ENCODE data around the gene KLF16. TPM values are rescaled to one million over a fixed set of nuclear protein-coding genes. Genes with fewer than 3 reads are reported as not detected.

Gene KLF16
- total and polyA plus RNA-seq, 2 experiments from 2014 or later, result 8.9 to 20.2 TPM

DNA sequence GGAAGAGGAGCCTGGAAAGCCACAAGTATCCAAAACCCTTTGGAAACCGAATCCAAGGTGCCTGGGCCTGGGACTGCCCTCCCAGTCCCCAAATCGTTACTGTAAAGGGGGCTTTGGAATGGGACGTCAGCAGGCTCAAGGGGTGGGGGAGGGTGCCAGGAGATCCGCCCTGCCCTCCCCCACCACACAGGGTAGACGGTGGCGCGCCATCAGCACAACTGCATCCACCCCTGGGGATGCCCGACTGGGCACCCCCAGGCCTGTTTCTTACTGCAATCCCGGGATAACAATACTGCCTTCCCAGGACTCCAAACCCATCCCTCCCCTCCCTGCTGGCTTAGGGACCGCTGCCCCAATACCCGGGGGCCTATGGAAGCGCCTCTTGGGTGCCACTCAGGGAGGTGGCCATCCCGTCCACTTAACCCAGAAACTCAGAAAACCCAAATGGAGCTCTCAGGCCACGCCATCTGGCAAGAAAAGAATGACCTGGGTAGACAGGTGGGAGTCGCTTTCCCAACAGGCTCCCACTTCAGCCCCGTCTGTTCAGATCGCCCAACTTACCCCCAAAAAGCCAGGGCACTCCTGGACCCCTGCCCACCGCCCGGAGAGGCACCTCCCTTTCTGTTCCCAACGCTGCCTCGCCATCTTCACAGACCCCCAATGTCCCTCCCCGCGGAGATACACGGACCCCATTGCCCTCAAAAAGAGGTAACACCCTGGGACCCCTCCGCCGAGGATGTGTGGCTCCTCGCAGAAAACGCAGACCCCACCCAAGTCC lies 2.4 kb downstream of the KLF16 start (continued):
- TF ChIP-seq, protein P1, sequence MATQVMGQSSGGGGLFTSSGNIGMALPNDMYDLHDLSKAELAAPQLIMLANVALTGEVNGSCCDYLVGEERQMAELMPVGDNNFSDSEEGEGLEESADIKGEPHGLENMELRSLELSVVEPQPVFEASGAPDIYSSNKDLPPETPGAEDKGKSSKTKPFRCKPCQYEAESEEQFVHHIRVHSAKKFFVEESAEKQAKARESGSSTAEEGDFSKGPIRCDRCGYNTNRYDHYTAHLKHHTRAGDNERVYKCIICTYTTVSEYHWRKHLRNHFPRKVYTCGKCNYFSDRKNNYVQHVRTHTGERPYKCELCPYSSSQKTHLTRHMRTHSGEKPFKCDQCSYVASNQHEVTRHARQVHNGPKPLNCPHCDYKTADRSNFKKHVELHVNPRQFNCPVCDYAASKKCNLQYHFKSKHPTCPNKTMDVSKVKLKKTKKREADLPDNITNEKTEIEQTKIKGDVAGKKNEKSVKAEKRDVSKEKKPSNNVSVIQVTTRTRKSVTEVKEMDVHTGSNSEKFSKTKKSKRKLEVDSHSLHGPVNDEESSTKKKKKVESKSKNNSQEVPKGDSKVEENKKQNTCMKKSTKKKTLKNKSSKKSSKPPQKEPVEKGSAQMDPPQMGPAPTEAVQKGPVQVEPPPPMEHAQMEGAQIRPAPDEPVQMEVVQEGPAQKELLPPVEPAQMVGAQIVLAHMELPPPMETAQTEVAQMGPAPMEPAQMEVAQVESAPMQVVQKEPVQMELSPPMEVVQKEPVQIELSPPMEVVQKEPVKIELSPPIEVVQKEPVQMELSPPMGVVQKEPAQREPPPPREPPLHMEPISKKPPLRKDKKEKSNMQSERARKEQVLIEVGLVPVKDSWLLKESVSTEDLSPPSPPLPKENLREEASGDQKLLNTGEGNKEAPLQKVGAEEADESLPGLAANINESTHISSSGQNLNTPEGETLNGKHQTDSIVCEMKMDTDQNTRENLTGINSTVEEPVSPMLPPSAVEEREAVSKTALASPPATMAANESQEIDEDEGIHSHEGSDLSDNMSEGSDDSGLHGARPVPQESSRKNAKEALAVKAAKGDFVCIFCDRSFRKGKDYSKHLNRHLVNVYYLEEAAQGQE (IDR thresholded peaks at IDR 0.05; ENCODE audit: unreplicated experiment), result no peak
- no peak for TF ChIP-seq ZNF331 (CRISPR knock-in tag; IDR thresholded peaks at IDR 0.05; ENCODE audit: low read depth)
- TF ChIP-seq CREB1 (CRISPR knock-in tag; IDR thresholded peaks at IDR 0.05; ENCODE audit: low read depth), result no peak

- Mint-ChIP-seq H3K4me3 (peak overlapping the region; percentile 90), H3K27ac (no peak overlapping the region), H3K4me1 (peaks cover 37% of the 10 kb centered on the region; the same call in 2 of the 3 replicates), H3K27me3 (ENCODE audit: insufficient read depth, low read depth, poor library complexity) (peaks cover 21% of the 10 kb centered on the region), H3K36me3 (ENCODE audit: low read depth) (no peaks in the 10 kb centered on the region; the same call in 2 of the 3 replicates), H3K9me3 (no peaks in the 10 kb centered on the region)
- no peak overlapping the region for H3K27ac ChIP-seq (ENCODE audit: low read depth)
- peak overlapping the region; percentile 94 for H3K4me3 ChIP-seq
- H4K20me1 ChIP-seq (replicated peaks; ENCODE audit: insufficient read depth), result peaks cover 21% of the 10 kb centered on the region; the same call in 1 of the 2 replicates
- peak overlapping the region; percentile 98 for H3K4me2 ChIP-seq
- H3K9me2 ChIP-seq (ENCODE audit: insufficient read depth), result no peaks in the 10 kb centered on the region
- H3K27me3 ChIP-seq (ENCODE audit: insufficient read depth), result peaks cover 16% of the 10 kb centered on the region
- peaks cover 57% of the 10 kb centered on the region for H3K79me2 ChIP-seq (replicated peaks; ENCODE audit: insufficient read depth)
- peaks cover 59% of the 10 kb centered on the region for H3K4me1 ChIP-seq (ENCODE audit: insufficient read depth)
- H3F3A ChIP-seq (replicated peaks; ENCODE audit: low read depth), result 0 out of 2 replicates have a peak, but pooled peaks cover 8% of the 10 kb centered on the region
- no peaks in the 10 kb centered on the region for H3K36me3 ChIP-seq (ENCODE audit: insufficient read depth)
- H2AFZ ChIP-seq, result no peak overlapping the region
- ATAC-seq (no peak), DNase-seq (ENCODE audit: low spot score) (peak; percentile 73)
- TF ChIP-seq, protein P1 (IDR thresholded peaks at IDR 0.05; ENCODE audit: unreplicated experiment), result no peak
- TF ChIP-seq CREB1 (CRISPR knock-in tag; IDR thresholded peaks at IDR 0.05; ENCODE audit: low read depth) (no peak), CTCF (conservative IDR thresholded peaks at IDR 0.05; ENCODE audit: low read depth in 2 of 2) (no peak), ZNF331 (CRISPR knock-in tag; IDR thresholded peaks at IDR 0.05; ENCODE audit: low read depth) (no peak), EZH2phosphoT487 (IDR thresholded peaks at IDR 0.05; ENCODE audit: unreplicated experiment) (no peak), EZH2 (IDR thresholded peaks at IDR 0.05; ENCODE audit: low read depth, unreplicated experiment) (no peak), NANOG (IDR thresholded peaks at IDR 0.05; ENCODE audit: borderline replicate concordance) (no peak), ZNF114 (CRISPR knock-in tag; IDR thresholded peaks at IDR 0.05) (no peak), JUNB (IDR thresholded peaks at IDR 0.05; ENCODE audit: unreplicated experiment) (no peak)
- TF ChIP-seq, protein P2, sequence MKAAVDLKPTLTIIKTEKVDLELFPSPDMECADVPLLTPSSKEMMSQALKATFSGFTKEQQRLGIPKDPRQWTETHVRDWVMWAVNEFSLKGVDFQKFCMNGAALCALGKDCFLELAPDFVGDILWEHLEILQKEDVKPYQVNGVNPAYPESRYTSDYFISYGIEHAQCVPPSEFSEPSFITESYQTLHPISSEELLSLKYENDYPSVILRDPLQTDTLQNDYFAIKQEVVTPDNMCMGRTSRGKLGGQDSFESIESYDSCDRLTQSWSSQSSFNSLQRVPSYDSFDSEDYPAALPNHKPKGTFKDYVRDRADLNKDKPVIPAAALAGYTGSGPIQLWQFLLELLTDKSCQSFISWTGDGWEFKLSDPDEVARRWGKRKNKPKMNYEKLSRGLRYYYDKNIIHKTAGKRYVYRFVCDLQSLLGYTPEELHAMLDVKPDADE (IDR thresholded peaks at IDR 0.05), result no peak
These were observed 3.2 kb downstream of the KLF16 start for GRCh38 chr19:1860042-1860775.

All from GM23338 (cell line).